Ishikawa (cell line): Measurements from ENCODE around the gene MUC5B.

Source experiments
- CEBPB ChIP-seq: IDR thresholded peaks from 2 replicates; pipeline ENCODE4 v1.6.1; 2012
- EP300 ChIP-seq: IDR thresholded peaks from 2 replicates; pipeline ENCODE4 v1.6.1; 2012; ENCODE audit warnings: borderline replicate concordance
- FOXM1 ChIP-seq: IDR thresholded peaks from 2 replicates; pipeline ENCODE4 v1.6.1; 2012; ENCODE audit warnings: low read depth, borderline replicate concordance
- MAX ChIP-seq: IDR thresholded peaks from 2 replicates; pipeline ENCODE4 v1.6.1; 2012
- RAD21 ChIP-seq: IDR thresholded peaks from 2 replicates; pipeline ENCODE4 v1.6.1; 2012; ENCODE audit warnings: low read depth
- TAF1 ChIP-seq: IDR thresholded peaks from 2 replicates; pipeline ENCODE4 v1.6.1; 2012; ENCODE audit warnings: low read depth, mild to moderate bottlenecking
- TCF12 ChIP-seq: IDR thresholded peaks from 2 replicates; pipeline ENCODE4 v1.6.1; 2012; ENCODE audit warnings: low read depth
- TEAD4 ChIP-seq: IDR thresholded peaks from 2 replicates; pipeline ENCODE4 v1.6.1; 2012
- YY1 ChIP-seq: IDR thresholded peaks from 2 replicates; pipeline ENCODE4 v1.6.1; 2012; ENCODE audit warnings: low read depth
- ZBTB7A ChIP-seq: IDR thresholded peaks from 2 replicates; pipeline ENCODE4 v1.6.1; 2012; ENCODE audit warnings: low read depth
- TF ChIP-seq, protein P1 (sequence below): IDR thresholded peaks from 2 replicates; pipeline ENCODE4 v1.6.1; 2012
- TF ChIP-seq, protein P2 (sequence below): IDR thresholded peaks from 2 replicates; pipeline ENCODE4 v1.6.1; 2012; ENCODE audit warnings: low read depth, mild to moderate bottlenecking

- TF ChIP-seq CEBPB (no peak), TEAD4 (no peak), EP300 (no peak), RAD21 (no peak), YY1 (no peak), TAF1 (no peak), MAX (no peak), ZBTB7A (no peak), FOXM1 (no peak), TCF12 (no peak)
- TF ChIP-seq, protein P1, sequence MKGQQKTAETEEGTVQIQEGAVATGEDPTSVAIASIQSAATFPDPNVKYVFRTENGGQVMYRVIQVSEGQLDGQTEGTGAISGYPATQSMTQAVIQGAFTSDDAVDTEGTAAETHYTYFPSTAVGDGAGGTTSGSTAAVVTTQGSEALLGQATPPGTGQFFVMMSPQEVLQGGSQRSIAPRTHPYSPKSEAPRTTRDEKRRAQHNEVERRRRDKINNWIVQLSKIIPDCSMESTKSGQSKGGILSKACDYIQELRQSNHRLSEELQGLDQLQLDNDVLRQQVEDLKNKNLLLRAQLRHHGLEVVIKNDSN: no peak
- TF ChIP-seq, protein P2, sequence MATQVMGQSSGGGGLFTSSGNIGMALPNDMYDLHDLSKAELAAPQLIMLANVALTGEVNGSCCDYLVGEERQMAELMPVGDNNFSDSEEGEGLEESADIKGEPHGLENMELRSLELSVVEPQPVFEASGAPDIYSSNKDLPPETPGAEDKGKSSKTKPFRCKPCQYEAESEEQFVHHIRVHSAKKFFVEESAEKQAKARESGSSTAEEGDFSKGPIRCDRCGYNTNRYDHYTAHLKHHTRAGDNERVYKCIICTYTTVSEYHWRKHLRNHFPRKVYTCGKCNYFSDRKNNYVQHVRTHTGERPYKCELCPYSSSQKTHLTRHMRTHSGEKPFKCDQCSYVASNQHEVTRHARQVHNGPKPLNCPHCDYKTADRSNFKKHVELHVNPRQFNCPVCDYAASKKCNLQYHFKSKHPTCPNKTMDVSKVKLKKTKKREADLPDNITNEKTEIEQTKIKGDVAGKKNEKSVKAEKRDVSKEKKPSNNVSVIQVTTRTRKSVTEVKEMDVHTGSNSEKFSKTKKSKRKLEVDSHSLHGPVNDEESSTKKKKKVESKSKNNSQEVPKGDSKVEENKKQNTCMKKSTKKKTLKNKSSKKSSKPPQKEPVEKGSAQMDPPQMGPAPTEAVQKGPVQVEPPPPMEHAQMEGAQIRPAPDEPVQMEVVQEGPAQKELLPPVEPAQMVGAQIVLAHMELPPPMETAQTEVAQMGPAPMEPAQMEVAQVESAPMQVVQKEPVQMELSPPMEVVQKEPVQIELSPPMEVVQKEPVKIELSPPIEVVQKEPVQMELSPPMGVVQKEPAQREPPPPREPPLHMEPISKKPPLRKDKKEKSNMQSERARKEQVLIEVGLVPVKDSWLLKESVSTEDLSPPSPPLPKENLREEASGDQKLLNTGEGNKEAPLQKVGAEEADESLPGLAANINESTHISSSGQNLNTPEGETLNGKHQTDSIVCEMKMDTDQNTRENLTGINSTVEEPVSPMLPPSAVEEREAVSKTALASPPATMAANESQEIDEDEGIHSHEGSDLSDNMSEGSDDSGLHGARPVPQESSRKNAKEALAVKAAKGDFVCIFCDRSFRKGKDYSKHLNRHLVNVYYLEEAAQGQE: no peak
Observed at GRCh38 chr11:1175461-1176223, 47.2 kb upstream of the MUC5B start.
